Glutamatergic neuron (in vitro differentiated cells): ENCODE data around the gene CCNA2. TPM values are rescaled to one million over a fixed set of nuclear protein-coding genes. Genes with fewer than 3 reads are reported as not detected.

Experiments used
- DNase-seq: peaks from one replicate; pipeline ENCODE4 v3.0.0; 2022
- H3K27ac Mint-ChIP-seq: one replicate; pipeline ENCODE4 v1.8.0; 2020; ENCODE audit warnings: mild to moderate bottlenecking, mixed read lengths, inconsistent platforms; ENCODE audit not compliant: unreplicated experiment
- H3K27me3 Mint-ChIP-seq: one replicate; pipeline ENCODE4 v1.8.0; 2020; ENCODE audit warnings: mild to moderate bottlenecking, moderate library complexity, mixed read lengths, inconsistent platforms; ENCODE audit not compliant: unreplicated experiment
- H3K36me3 Mint-ChIP-seq: one replicate; pipeline ENCODE4 v1.8.0; 2020; ENCODE audit warnings: mild to moderate bottlenecking, mixed read lengths, inconsistent platforms; ENCODE audit not compliant: unreplicated experiment
- H3K4me1 Mint-ChIP-seq: one replicate; pipeline ENCODE4 v1.8.0; 2020; ENCODE audit warnings: mild to moderate bottlenecking, low read depth, mixed read lengths, inconsistent platforms; ENCODE audit not compliant: unreplicated experiment
- H3K4me3 Mint-ChIP-seq: one replicate; pipeline ENCODE4 v1.8.0; 2020; ENCODE audit warnings: mild to moderate bottlenecking, mixed read lengths, inconsistent platforms; ENCODE audit not compliant: unreplicated experiment
- H3K9me3 Mint-ChIP-seq: one replicate; pipeline ENCODE4 v1.8.0; 2020; ENCODE audit warnings: mild to moderate bottlenecking, moderate library complexity, mixed read lengths, inconsistent platforms; ENCODE audit not compliant: unreplicated experiment
- CTCF ChIP-seq: fragments of 200-600 bp; sonication (generic); IDR thresholded peaks from one replicate; pipeline ENCODE4 v1.5.0; 2021; ENCODE audit not compliant: partially characterized antibody, unreplicated experiment
- total RNA-seq: library from RNA; stranded (reverse); fragmentation: NEBNext Ultra II Directional; extraction: Animal tissue kit (Norgen Biotek cat#: 25700); gene quantifications from one replicate; pipeline ENCODE4 v1.2.1, GENCODE V29; 2021; ENCODE audit not compliant: unreplicated experiment

The CCNA2 gene
- total RNA-seq, 1 donor from 2014 or later, result 8.9 TPM

- Mint-ChIP-seq H3K27ac (no peak overlapping the region), H3K4me3 (no peak overlapping the region), H3K9me3 (peaks cover 2% of the 10 kb centered on the region), H3K4me1 (no peaks in the 10 kb centered on the region), H3K36me3 (no peaks in the 10 kb centered on the region), H3K27me3 (peaks cover 2% of the 10 kb centered on the region)
- no peak for DNase-seq
- TF ChIP-seq CTCF, result no peak
Measured at GRCh38 chr4:121814756-121815155, 8.9 kb downstream of the CCNA2 start.

- TF ChIP-seq CTCF, result no peak
- DNase-seq, result no peak
- Mint-ChIP-seq H3K4me1 (no peaks in the 10 kb centered on the region), H3K27ac (no peak overlapping the region), H3K27me3 (peaks cover 2% of the 10 kb centered on the region), H3K36me3 (no peaks in the 10 kb centered on the region), H3K9me3 (no peaks in the 10 kb centered on the region), H3K4me3 (no peak overlapping the region)
Measured at GRCh38 chr4:121811122-121811521, 12.6 kb downstream of the CCNA2 start.

- Mint-ChIP-seq H3K9me3 (peaks cover under 1% of the 10 kb centered on the region), H3K4me1 (peaks cover 2% of the 10 kb centered on the region), H3K27me3 (no peaks in the 10 kb centered on the region), H3K27ac (no peak overlapping the region), H3K4me3 (no peak overlapping the region), H3K36me3 (no peaks in the 10 kb centered on the region)
- no peak for DNase-seq
- TF ChIP-seq CTCF, result no peak
Measured at GRCh38 chr4:121806411-121806810, 17.3 kb downstream of the CCNA2 start.

GRCh38 chr4:121801715-121802075, 22.0 kb downstream of the CCNA2 start:
- Mint-ChIP-seq H3K27ac (peak overlapping the region; percentile 95), H3K9me3 (peaks cover 8% of the 10 kb centered on the region), H3K27me3 (peaks cover 4% of the 10 kb centered on the region), H3K4me3 (peak overlapping the region; percentile 92), H3K36me3 (no peaks in the 10 kb centered on the region), H3K4me1 (peaks cover 2% of the 10 kb centered on the region)
- TF ChIP-seq CTCF, result no peak
- DNase-seq, result no peak

GRCh38 chr4:121800961-121801714, 22.5 kb downstream of the CCNA2 start, which contains the start of gene EXOSC9:
Gene EXOSC9 (plus strand): TSS chr4:121801323. CDS start chr4:121801425, 102 bp downstream.
- Mint-ChIP-seq H3K27ac (peak within 1 kb of the TSS; percentile 95), H3K27me3 (peaks cover 4% of the 10 kb centered on the region), H3K4me3 (peak within 1 kb of the TSS; percentile 92), H3K9me3 (peaks cover 8% of the 10 kb centered on the region), H3K4me1 (peaks cover 4% of the 10 kb centered on the region), H3K36me3 (no peaks in the 10 kb centered on the region)
- TF ChIP-seq CTCF, result no peak
- peak; percentile 98 for DNase-seq
